Retina (tissue), 1 donor: Measurements from ENCODE around the gene FAM229A.

Source experiments
- DNase-seq: peaks from one replicate; pipeline ENCODE4 v3.0.0-alpha.2; 2016

Gene FAM229A

GRCh38 chr1:32327204-32327603 is 35.1 kb downstream of the FAM229A start:
- DNase-seq, result no peak

GRCh38 chr1:32321712-32322291 is 40.5 kb downstream of the FAM229A start:
- DNase-seq, result no peak

- no peak for DNase-seq
Measured at GRCh38 chr1:32318127-32318869, 44.0 kb downstream of the FAM229A start.

- no peak for DNase-seq
Measured at GRCh38 chr1:32316903-32317277, 45.4 kb downstream of the FAM229A start.

GRCh38 chr1:32311709-32312393 is 50.4 kb downstream of the FAM229A start:
- no peak for DNase-seq
